Prostate gland (tissue), 2 donors: ENCODE measurements around the gene COX19.

Source experiments
- CTCF ChIP-seq, 4 experiments: fragments of 200-600 bp in 2 of 4; fragments of 450-650 bp in 2 of 4; sonication (generic) in 2 of 4; IDR thresholded peaks; 1 replicate in 3 of 4; 2 replicates in 1 of 4; pipeline ENCODE4 v1.5.1; 2016 to 2019; ENCODE audit warnings: antibody characterized with exemption in 4 of 4, mild to moderate bottlenecking in 2 of 4, moderate library complexity in 2 of 4
- POLR2A ChIP-seq: fragments of 450-650 bp; IDR thresholded peaks from one replicate; pipeline ENCODE4 v1.6.1; 2016; ENCODE audit warnings: antibody characterized with exemption, mild to moderate bottlenecking

DNA sequence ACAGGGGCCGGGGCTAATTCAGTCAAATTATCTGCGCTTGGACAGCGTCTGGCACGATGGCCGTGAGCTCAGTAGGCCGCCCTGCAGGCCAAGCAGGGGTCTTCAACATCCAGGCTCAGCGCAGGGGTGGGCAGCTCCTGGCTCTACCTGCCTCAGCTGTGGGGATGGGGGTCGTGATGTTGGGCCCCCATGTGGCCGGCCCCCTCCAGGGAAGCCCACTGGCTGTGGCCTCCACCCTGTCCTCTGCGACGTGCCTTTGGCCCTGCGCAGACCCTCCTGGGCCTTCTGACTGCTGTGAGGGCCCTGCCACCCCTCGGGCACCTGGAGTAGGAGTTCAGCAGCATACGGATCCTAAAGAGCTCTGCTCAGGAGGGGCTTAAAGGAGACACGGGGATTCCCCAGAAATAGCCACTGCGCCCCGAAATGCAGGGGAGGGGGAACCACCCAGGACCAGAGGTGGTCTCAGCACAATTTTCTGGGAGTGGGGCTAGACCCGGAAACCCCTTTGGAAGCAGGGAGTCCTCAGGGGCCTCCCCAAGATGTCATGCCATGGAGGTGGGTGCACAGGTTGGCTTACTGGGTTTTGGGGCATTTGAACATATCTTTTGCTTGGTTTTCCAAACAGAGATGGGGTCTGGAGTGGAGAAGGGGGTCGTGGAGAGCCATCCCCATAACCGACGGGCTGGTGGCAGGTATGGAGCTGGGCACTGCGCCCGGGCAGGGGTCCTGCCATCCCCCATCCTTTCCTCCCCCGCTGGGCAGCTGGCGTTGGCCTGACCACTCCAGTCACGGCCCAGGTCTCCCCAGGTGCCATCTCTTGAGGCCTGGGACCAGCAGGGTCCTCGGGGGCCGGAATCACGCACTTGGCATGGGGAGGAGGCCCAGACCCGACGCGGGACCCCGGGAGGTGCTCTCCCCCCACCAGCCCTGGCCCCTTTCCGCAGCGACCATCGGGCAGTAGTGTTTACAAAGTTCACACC lies 16.8 kb downstream of the COX19 start:
- no peak for TF ChIP-seq CTCF (IDR thresholded peaks at IDR 0.05)
- no peak for TF ChIP-seq POLR2A
